ENCODE results near the gene TJP1.

TJP1 gene

GRCh38 chr15:29778382-29778781 lies 43.9 kb downstream of the TJP1 start:
- no peak overlapping the region for H3K4me3 ChIP-seq (ENCODE audit: low read length)
- no peak for TF ChIP-seq CTCF (IDR thresholded peaks at IDR 0.05; ENCODE audit: insufficient read depth, low read depth, low read length, missing control alignments)

GRCh38 chr15:29776859-29777258 lies 45.4 kb downstream of the TJP1 start:
- H3K4me3 ChIP-seq (ENCODE audit: low read length) = no peak overlapping the region
- no peak for TF ChIP-seq CTCF (IDR thresholded peaks at IDR 0.05; ENCODE audit: insufficient read depth, low read depth, low read length, missing control alignments)
- DNase-seq (ENCODE audit: low read depth) = peak; percentile 15

More at GRCh38 chr15:29778382-29778781, 43.9 kb downstream of the TJP1 start:
- DNase-seq (ENCODE audit: low read depth) = no peak

GRCh38 chr15:29774900-29775299 lies 47.4 kb downstream of the TJP1 start:
- peak; percentile 88 for DNase-seq (ENCODE audit: low read depth)
- TF ChIP-seq CTCF (IDR thresholded peaks at IDR 0.05; ENCODE audit: insufficient read depth, low read depth, low read length, missing control alignments) = no peak
- no peak overlapping the region for H3K4me3 ChIP-seq (ENCODE audit: low read length)

- no peak for DNase-seq (ENCODE audit: low read depth)
- H3K4me3 ChIP-seq (ENCODE audit: low read length) = no peak overlapping the region
- no peak for TF ChIP-seq CTCF (IDR thresholded peaks at IDR 0.05; ENCODE audit: insufficient read depth, low read depth, low read length, missing control alignments)
These were observed 48.5 kb downstream of the TJP1 start for GRCh38 chr15:29773816-29774215.

GRCh38 chr15:29773000-29773399 lies 49.3 kb downstream of the TJP1 start:
- TF ChIP-seq CTCF (IDR thresholded peaks at IDR 0.05; ENCODE audit: insufficient read depth, low read depth, low read length, missing control alignments) = no peak
- no peak for DNase-seq (ENCODE audit: low read depth)
- no peak overlapping the region for H3K4me3 ChIP-seq (ENCODE audit: low read length)

GRCh38 chr15:29770796-29771195 lies 51.5 kb downstream of the TJP1 start:
- no peak for TF ChIP-seq CTCF (IDR thresholded peaks at IDR 0.05; ENCODE audit: insufficient read depth, low read depth, low read length, missing control alignments)
- no peak overlapping the region for H3K4me3 ChIP-seq (ENCODE audit: low read length)
- peak; percentile 72 for DNase-seq (ENCODE audit: low read depth)

- TF ChIP-seq CTCF (IDR thresholded peaks at IDR 0.05; ENCODE audit: insufficient read depth, low read depth, low read length, missing control alignments) = no peak
- H3K4me3 ChIP-seq (ENCODE audit: low read length) = no peak overlapping the region
- no peak for DNase-seq (ENCODE audit: low read depth)
These were observed 56.3 kb downstream of the TJP1 start for GRCh38 chr15:29765898-29766527.
